Panc1 (cell line): ENCODE measurements around the gene BRAF. TPM values are rescaled to one million over a fixed set of nuclear protein-coding genes. Genes with fewer than 3 reads are reported as not detected.

ENCODE experiments used
- ATAC-seq: fragments of 200-7000 bp; cut with Tn5 transposase; 2 replicates; pipeline ENCODE4 v1.9.1; 2020; ENCODE audit warnings: mild to moderate bottlenecking, moderate library complexity
- BruUV-seq: library from RNA; stranded (reverse); fragments of 400-500 nt; replicated peaks from 2 replicates; lab custom pipeline; 2021; lab: Mats Ljungman, UMichigan
- CTCF ChIA-PET: fragments of 300-600 bp; sonication (Branson Sonifier 250); formaldehyde crosslinking; loops from one replicate; lab custom pipeline; 2022; ENCODE audit warnings: antibody characterized with exemption; lab: Charles Lee
- POLR2A ChIA-PET: fragments of 300-600 bp; sonication (Branson Sonifier 250); formaldehyde crosslinking; loops from one replicate; lab custom pipeline; 2022; ENCODE audit warnings: antibody characterized with exemption; lab: Charles Lee
- DNase-seq: peaks from one replicate; pipeline ENCODE4 v3.0.0-alpha.2; 2010; ENCODE audit warnings: low read depth, low spot score
- H3K27ac ChIP-seq: 2 replicates; pipeline ENCODE4 v1.5.1; 2011; ENCODE audit warnings: mild to moderate bottlenecking, low read length, inconsistent platforms
- H3K27me3 ChIP-seq: fragments of 200-500 bp; sonication (Bioruptor generic); 2 replicates; pipeline ENCODE4 v1.6.0; 2014; ENCODE audit warnings: low read length, inconsistent platforms; ENCODE audit not compliant: control insufficient read depth, insufficient read depth
- H3K36me3 ChIP-seq: fragments of 200-500 bp; sonication (Bioruptor generic); 2 replicates; pipeline ENCODE4 v1.5.1; 2014; ENCODE audit warnings: inconsistent platforms, mild to moderate bottlenecking, low read length, moderate library complexity; ENCODE audit not compliant: control insufficient read depth, insufficient read depth
- H3K4me1 ChIP-seq: 2 replicates; pipeline ENCODE4 v1.5.1; 2011; ENCODE audit warnings: inconsistent platforms, mild to moderate bottlenecking, low read length, moderate library complexity; ENCODE audit not compliant: control insufficient read depth, insufficient read depth
- H3K4me3 ChIP-seq, 2 experiments: 2 replicates each; pipeline ENCODE4 v1.5.1; 2011 to 2012; ENCODE audit warnings: low read depth in 2 of 2, low read length in 2 of 2, mild to moderate bottlenecking in 2 of 2, inconsistent platforms in 1 of 2, moderate library complexity in 1 of 2
- H3K9me3 ChIP-seq: fragments of 200-500 bp; sonication (Bioruptor generic); 2 replicates; pipeline ENCODE4 v1.5.1; 2014; ENCODE audit warnings: low read depth, mild to moderate bottlenecking, inconsistent platforms, low read length, moderate library complexity; ENCODE audit not compliant: control insufficient read depth, insufficient read depth
- POLR2AphosphoS5 ChIP-seq: IDR thresholded peaks from 2 replicates; pipeline ENCODE4 v1.6.1; 2012; ENCODE audit warnings: mild to moderate bottlenecking, low read depth, low read length, moderate library complexity
- SIN3A ChIP-seq: IDR thresholded peaks from 2 replicates; pipeline ENCODE4 v1.6.1; 2012; ENCODE audit warnings: low read depth, mild to moderate bottlenecking, low read length, moderate library complexity, borderline replicate concordance; ENCODE audit not compliant: insufficient read depth
- TCF7L2 ChIP-seq: IDR thresholded peaks from 2 replicates; pipeline ENCODE4 v1.6.1; 2011; ENCODE audit warnings: mild to moderate bottlenecking, low read depth, low read length, inconsistent platforms
- in situ Hi-C: cut with HindIII; loops from 2 replicates; pipeline ENCODE4 v1.10.0; 2016; ENCODE audit warnings: low sequenced_read_pairs, low pct_unique_long_range_greater_than_20kb
- intact Hi-C: fragments of 100-400 bp; cut with micrococcal nuclease; formaldehyde crosslinking; loops from one replicate; pipeline ENCODE4 v1.10.0; 2022; ENCODE audit not compliant: unreplicated experiment
- total RNA-seq: library from RNA; stranded (reverse); gene quantifications from one replicate; pipeline ENCODE4 v1.2.1, GENCODE V29; 2021; ENCODE audit not compliant: unreplicated experiment
- TF ChIP-seq, protein P1 (sequence below), 2 experiments: IDR thresholded peaks; 2 replicates each; pipeline ENCODE4 v1.6.1; 2011 to 2012; ENCODE audit warnings: low read depth in 2 of 2, control low read depth in 1 of 2, low read length in 1 of 2, mild to moderate bottlenecking in 1 of 2, moderate library complexity in 1 of 2; ENCODE audit not compliant: insufficient read depth in 1 of 2
- TF ChIP-seq, protein P2 (sequence below): fragments of 450-650 bp; IDR thresholded peaks from 2 replicates; pipeline ENCODE4 v1.5.1; 2017; ENCODE audit warnings: mild to moderate bottlenecking

BRAF gene
- total RNA-seq, 1 experiment from 2014 or later = 26.3 TPM

DNA sequence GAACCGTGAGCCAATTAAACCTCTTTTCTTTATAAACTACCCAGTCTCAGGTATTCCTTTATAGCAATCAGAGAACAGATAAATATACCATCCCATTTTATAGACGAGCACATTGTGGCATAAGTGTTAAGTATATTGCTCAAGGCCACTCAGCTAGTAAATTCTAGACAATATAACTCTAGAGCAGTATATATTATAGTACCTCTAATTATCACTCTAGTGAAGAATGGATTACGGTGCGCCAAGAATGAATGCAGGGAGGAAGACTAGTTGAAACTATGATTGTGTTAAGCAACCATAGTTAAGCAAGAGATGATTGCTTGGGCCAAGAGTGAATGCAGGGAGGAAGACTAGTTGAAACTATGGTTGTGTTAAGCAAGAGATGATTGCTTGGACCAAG is 60.9 kb downstream of the BRAF start:
- Histone ChIP-seq H3K27ac (no peak overlapping the region), H3K9me3 (no peaks in the 10 kb centered on the region), H3K36me3 (no peaks in the 10 kb centered on the region), H3K4me3 (no peak overlapping the region), H3K4me1 (no peaks in the 10 kb centered on the region), H3K27me3 (no peaks in the 10 kb centered on the region)
- ChIA-PET POLR2A (no interaction called here), CTCF (no interaction called here)
- intact Hi-C loops (no loop called here), in situ Hi-C loops (no loop called here)
- ATAC-seq (no peak), DNase-seq (no peak)
- no TSS peak for BruUV-seq
- TF ChIP-seq POLR2AphosphoS5 (no peak), SIN3A (no peak), TCF7L2 (no peak)
- TF ChIP-seq, protein P1, sequence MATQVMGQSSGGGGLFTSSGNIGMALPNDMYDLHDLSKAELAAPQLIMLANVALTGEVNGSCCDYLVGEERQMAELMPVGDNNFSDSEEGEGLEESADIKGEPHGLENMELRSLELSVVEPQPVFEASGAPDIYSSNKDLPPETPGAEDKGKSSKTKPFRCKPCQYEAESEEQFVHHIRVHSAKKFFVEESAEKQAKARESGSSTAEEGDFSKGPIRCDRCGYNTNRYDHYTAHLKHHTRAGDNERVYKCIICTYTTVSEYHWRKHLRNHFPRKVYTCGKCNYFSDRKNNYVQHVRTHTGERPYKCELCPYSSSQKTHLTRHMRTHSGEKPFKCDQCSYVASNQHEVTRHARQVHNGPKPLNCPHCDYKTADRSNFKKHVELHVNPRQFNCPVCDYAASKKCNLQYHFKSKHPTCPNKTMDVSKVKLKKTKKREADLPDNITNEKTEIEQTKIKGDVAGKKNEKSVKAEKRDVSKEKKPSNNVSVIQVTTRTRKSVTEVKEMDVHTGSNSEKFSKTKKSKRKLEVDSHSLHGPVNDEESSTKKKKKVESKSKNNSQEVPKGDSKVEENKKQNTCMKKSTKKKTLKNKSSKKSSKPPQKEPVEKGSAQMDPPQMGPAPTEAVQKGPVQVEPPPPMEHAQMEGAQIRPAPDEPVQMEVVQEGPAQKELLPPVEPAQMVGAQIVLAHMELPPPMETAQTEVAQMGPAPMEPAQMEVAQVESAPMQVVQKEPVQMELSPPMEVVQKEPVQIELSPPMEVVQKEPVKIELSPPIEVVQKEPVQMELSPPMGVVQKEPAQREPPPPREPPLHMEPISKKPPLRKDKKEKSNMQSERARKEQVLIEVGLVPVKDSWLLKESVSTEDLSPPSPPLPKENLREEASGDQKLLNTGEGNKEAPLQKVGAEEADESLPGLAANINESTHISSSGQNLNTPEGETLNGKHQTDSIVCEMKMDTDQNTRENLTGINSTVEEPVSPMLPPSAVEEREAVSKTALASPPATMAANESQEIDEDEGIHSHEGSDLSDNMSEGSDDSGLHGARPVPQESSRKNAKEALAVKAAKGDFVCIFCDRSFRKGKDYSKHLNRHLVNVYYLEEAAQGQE (IDR thresholded peaks at IDR 0.05; ENCODE audit: insufficient read depth in 1 of 2, low read depth in 2 of 2, low read length in 1 of 2) = no peak
- TF ChIP-seq, protein P2, sequence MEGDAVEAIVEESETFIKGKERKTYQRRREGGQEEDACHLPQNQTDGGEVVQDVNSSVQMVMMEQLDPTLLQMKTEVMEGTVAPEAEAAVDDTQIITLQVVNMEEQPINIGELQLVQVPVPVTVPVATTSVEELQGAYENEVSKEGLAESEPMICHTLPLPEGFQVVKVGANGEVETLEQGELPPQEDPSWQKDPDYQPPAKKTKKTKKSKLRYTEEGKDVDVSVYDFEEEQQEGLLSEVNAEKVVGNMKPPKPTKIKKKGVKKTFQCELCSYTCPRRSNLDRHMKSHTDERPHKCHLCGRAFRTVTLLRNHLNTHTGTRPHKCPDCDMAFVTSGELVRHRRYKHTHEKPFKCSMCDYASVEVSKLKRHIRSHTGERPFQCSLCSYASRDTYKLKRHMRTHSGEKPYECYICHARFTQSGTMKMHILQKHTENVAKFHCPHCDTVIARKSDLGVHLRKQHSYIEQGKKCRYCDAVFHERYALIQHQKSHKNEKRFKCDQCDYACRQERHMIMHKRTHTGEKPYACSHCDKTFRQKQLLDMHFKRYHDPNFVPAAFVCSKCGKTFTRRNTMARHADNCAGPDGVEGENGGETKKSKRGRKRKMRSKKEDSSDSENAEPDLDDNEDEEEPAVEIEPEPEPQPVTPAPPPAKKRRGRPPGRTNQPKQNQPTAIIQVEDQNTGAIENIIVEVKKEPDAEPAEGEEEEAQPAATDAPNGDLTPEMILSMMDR = no peak

DNA sequence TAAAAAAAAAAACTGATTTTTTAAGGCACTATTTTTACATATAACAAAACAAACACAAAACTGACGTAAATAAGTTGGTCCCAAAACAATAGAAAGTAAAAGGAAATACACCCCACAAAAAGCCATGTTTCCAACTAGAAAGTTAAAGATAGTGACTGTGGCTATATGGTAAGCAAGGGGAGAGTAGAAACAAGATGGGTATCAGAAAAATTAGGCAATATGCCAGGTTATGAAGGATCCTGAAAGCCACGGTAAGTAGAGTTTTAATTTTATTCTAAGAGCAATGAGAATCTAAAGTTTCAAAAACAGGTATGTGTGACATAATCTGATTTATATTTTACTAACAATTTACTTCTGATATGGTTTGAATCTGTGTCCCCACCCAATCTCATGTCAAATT is 61.5 kb downstream of the BRAF start:
- Histone ChIP-seq H3K9me3 (no peaks in the 10 kb centered on the region), H3K27ac (no peak overlapping the region), H3K27me3 (no peaks in the 10 kb centered on the region), H3K36me3 (no peaks in the 10 kb centered on the region), H3K4me3 (no peak overlapping the region), H3K4me1 (no peaks in the 10 kb centered on the region)
- ChIA-PET POLR2A (no interaction called here), CTCF (no interaction called here)
- intact Hi-C loops = no loop called here
- TF ChIP-seq TCF7L2 (no peak), SIN3A (no peak), POLR2AphosphoS5 (no peak)
- TF ChIP-seq, protein P2 = no peak
- TF ChIP-seq, protein P1 (IDR thresholded peaks at IDR 0.05; ENCODE audit: insufficient read depth in 1 of 2, low read depth in 2 of 2, low read length in 1 of 2) = no peak
- no peak for ATAC-seq
- DNase-seq = no peak
- BruUV-seq = no TSS peak
- in situ Hi-C loops = no loop called here
